ENCODE data around the gene SECTM1.

- TF ChIP-seq, protein P1, sequence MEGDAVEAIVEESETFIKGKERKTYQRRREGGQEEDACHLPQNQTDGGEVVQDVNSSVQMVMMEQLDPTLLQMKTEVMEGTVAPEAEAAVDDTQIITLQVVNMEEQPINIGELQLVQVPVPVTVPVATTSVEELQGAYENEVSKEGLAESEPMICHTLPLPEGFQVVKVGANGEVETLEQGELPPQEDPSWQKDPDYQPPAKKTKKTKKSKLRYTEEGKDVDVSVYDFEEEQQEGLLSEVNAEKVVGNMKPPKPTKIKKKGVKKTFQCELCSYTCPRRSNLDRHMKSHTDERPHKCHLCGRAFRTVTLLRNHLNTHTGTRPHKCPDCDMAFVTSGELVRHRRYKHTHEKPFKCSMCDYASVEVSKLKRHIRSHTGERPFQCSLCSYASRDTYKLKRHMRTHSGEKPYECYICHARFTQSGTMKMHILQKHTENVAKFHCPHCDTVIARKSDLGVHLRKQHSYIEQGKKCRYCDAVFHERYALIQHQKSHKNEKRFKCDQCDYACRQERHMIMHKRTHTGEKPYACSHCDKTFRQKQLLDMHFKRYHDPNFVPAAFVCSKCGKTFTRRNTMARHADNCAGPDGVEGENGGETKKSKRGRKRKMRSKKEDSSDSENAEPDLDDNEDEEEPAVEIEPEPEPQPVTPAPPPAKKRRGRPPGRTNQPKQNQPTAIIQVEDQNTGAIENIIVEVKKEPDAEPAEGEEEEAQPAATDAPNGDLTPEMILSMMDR (IDR thresholded peaks at IDR 0.05; ENCODE audit: insufficient read depth, low read depth, low read length): no peak
- no peak for TF ChIP-seq EZH2 (IDR thresholded peaks at IDR 0.05; ENCODE audit: insufficient read depth, low read length)
Observed at GRCh38 chr17:82310877-82311276, 22.7 kb downstream of the SECTM1 start.
